Effector CD8-positive, alpha-beta T cell (primary cell): Measurements from ENCODE around the gene HPCAL1.
"Not testable (repeated sequence)": the region's sequence is repeated elsewhere in the genome, so short reads cannot be mapped to it uniquely, and the experiment has no call there.

Source experiments
- DNase-seq: peaks from one replicate; lab custom pipeline; 2025; lab: John Stamatoyannopoulos, UW

Gene HPCAL1

GRCh38 chr2:10442469-10443126 lies 139.9 kb downstream of the HPCAL1 start:
- DNase-seq = not testable (repeated sequence)

GRCh38 chr2:10444463-10444862 lies 141.8 kb downstream of the HPCAL1 start:
- DNase-seq = no peak

- DNase-seq = no peak
Observed at GRCh38 chr2:10446631-10447030, 143.9 kb downstream of the HPCAL1 start.

GRCh38 chr2:10447300-10447894 lies 144.7 kb downstream of the HPCAL1 start:
- DNase-seq = no peak

- DNase-seq = peak; percentile 97
Observed at GRCh38 chr2:10447895-10448575, 145.3 kb downstream of the HPCAL1 start, which contains the start of gene ODC1. ODC1 (minus strand) TSS chr2:10448327; CDS start chr2:10445032, 3,295 bp downstream.

- peak; percentile 95 for DNase-seq
Observed at GRCh38 chr2:10448576-10449485, 146.1 kb downstream of the HPCAL1 start.

- DNase-seq = no peak
Observed at GRCh38 chr2:10449486-10449831, 146.8 kb downstream of the HPCAL1 start.

GRCh38 chr2:10449838-10450691 lies 147.4 kb downstream of the HPCAL1 start:
- DNase-seq = no peak

GRCh38 chr2:10451819-10452218 lies 149.1 kb downstream of the HPCAL1 start:
- no peak for DNase-seq

- no peak for DNase-seq
Observed at GRCh38 chr2:10452312-10452711, 149.6 kb downstream of the HPCAL1 start.

- DNase-seq = no peak
Observed at GRCh38 chr2:10452956-10453904, 150.5 kb downstream of the HPCAL1 start.

- DNase-seq = no peak
Observed at GRCh38 chr2:10453905-10454298, 151.2 kb downstream of the HPCAL1 start.

GRCh38 chr2:10454505-10454904 lies 151.8 kb downstream of the HPCAL1 start:
- no peak for DNase-seq

- DNase-seq = not testable (repeated sequence)
Observed at GRCh38 chr2:10457195-10457594, 154.5 kb downstream of the HPCAL1 start.

GRCh38 chr2:10457846-10458598 lies 155.3 kb downstream of the HPCAL1 start:
- DNase-seq = no peak

GRCh38 chr2:10460366-10460796 lies 157.7 kb downstream of the HPCAL1 start:
- DNase-seq = no peak

- no peak for DNase-seq
Observed at GRCh38 chr2:10462178-10463083, 159.7 kb downstream of the HPCAL1 start.

GRCh38 chr2:10465910-10466309 lies 163.2 kb downstream of the HPCAL1 start:
- DNase-seq = no peak
